EH (cell line): Measurements from ENCODE around the gene MOB2.

Source experiments
- DNase-seq: peaks from one replicate; pipeline ENCODE4 v3.0.0-alpha.2; 2015; ENCODE audit warnings: low read depth

The MOB2 gene

GRCh38 chr11:1487091-1487850, 692 bp upstream of the MOB2 start:
- no peak for DNase-seq

GRCh38 chr11:1485504-1485885, 1.1 kb downstream of the MOB2 start:
- no peak for DNase-seq

GRCh38 chr11:1484695-1485503, 1.7 kb downstream of the MOB2 start:
- DNase-seq, result no peak

- no peak for DNase-seq
These were observed 2.4 kb downstream of the MOB2 start for GRCh38 chr11:1484061-1484671.

- no peak for DNase-seq
These were observed 3.1 kb downstream of the MOB2 start for GRCh38 chr11:1483445-1483961.

GRCh38 chr11:1482581-1483444, 3.8 kb downstream of the MOB2 start:
- DNase-seq, result no peak

- no peak for DNase-seq
These were observed 4.6 kb downstream of the MOB2 start for GRCh38 chr11:1481861-1482441.

GRCh38 chr11:1481483-1481825, 5.1 kb downstream of the MOB2 start:
- peak; percentile 15 for DNase-seq

- DNase-seq, result no peak
These were observed 5.8 kb downstream of the MOB2 start for GRCh38 chr11:1480555-1481482.

- no peak for DNase-seq
These were observed 6.4 kb downstream of the MOB2 start for GRCh38 chr11:1480191-1480554.

GRCh38 chr11:1479678-1480118, 6.9 kb downstream of the MOB2 start:
- DNase-seq, result no peak

GRCh38 chr11:1479006-1479677, 7.4 kb downstream of the MOB2 start:
- DNase-seq, result no peak

GRCh38 chr11:1478544-1478943, 8.0 kb downstream of the MOB2 start:
- no peak for DNase-seq

- DNase-seq, result no peak
These were observed 8.6 kb downstream of the MOB2 start for GRCh38 chr11:1478011-1478410.

GRCh38 chr11:1476940-1477736, 9.4 kb downstream of the MOB2 start:
- DNase-seq, result no peak

- no peak for DNase-seq
These were observed 10.7 kb downstream of the MOB2 start for GRCh38 chr11:1475841-1476240.

GRCh38 chr11:1473786-1474185, 12.8 kb downstream of the MOB2 start:
- DNase-seq, result no peak

GRCh38 chr11:1473011-1473628, 13.5 kb downstream of the MOB2 start:
- DNase-seq, result no peak
